Neural progenitor cell (in vitro differentiated cells): Measurements from ENCODE around the gene CTNNBIP1.

Experiments used
- CTCF ChIP-seq: fragments of 200-600 bp; sonication (generic); IDR thresholded peaks from 2 replicates; pipeline ENCODE4 v1.5.1; 2017; ENCODE audit warnings: antibody characterized with exemption, mild to moderate bottlenecking
- EZH2phosphoT487 ChIP-seq: fragments of 200-600 bp; sonication (generic); IDR thresholded peaks from 2 replicates; pipeline ENCODE4 v1.6.1; 2017; ENCODE audit warnings: antibody characterized with exemption

GRCh38 chr1:9846611-9847171 lies 63.4 kb downstream of the CTNNBIP1 start:
- TF ChIP-seq CTCF (no peak), EZH2phosphoT487 (no peak)
